Measurements from ENCODE around the gene MMP23B.

Gene MMP23B

DNA sequence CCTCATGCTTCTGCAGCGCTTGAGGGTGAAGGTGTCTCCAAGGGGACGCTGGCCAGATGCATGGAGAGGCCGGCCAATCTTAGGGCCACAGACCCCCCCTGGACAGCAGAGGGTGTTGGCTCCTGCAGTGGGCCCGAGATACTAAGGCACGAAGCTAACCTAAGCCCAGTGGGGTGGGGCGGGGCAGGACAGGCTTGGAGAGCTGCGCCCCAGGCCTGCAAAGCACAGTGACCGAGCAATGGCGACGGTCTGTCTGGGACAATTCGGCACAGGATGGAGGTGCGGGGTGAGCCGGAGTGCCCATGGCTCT lies 33.3 kb upstream of the MMP23B start:
- no peaks in the 10 kb centered on the region for H3K4me1 ChIP-seq (ENCODE audit: control insufficient read depth, low read depth, low read length)
- H3K27me3 ChIP-seq (ENCODE audit: control insufficient read depth, insufficient read depth, low read length): peaks cover 71% of the 10 kb centered on the region

DNA sequence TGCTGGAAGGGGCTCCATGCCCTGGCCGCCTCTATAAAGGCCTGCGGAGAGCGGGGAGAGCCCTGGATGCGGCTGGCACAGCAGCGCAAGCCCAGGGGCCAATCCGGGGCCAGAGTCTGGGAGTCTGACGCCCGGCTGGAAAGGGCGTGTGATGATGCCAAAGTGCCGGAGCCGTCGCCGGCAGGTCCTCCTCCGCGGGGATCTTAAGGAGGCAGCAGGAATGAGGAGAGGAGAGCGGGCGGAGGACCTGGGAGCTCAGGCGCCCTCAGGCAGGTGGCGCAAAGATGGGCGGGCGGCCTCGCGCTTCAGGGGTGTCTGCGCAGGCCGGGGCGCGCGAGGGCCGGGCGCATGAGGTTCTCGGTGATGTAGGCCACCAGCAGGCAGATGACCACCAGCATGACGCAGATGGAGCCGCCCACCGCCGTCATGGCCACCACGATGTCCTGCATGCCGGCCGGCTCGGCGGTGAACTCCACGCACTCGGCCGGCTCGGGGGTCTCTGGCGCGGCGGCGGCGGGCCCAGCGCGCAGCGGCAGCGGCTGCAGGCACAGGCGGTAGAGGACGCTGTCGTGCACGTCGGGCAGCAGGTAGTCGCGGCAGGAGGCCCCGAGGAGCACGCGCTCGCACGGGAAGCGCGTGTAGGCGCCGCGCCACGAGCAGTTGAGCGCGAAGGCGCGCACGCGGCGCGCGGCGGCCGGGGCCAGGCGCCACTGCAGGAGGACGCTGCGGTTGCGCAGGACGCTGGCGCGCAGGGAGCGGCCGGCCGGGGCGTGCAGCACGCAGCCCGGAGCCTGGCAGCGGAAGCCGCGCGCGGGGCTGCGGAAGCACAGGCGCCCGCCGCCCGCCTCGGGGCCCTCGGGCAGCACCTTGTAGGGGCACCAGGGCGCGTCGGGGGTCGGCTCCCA lies 32.7 kb upstream of the MMP23B start:
- Histone ChIP-seq H3K27me3 (ENCODE audit: control insufficient read depth, insufficient read depth, low read length) (peaks cover 71% of the 10 kb centered on the region), H3K36me3 (ENCODE audit: control insufficient read depth, low read depth, low read length) (no peaks in the 10 kb centered on the region), H3K9me3 (ENCODE audit: control insufficient read depth, low read depth, low read length) (no peaks in the 10 kb centered on the region), H3K4me3 (ENCODE audit: low read length) (peak overlapping the region; percentile 21), H3K4me1 (ENCODE audit: control insufficient read depth, low read depth, low read length) (no peaks in the 10 kb centered on the region), H3K27ac (ENCODE audit: low read length) (no peak overlapping the region), H3K9ac (ENCODE audit: low read length) (no peak overlapping the region)

More for the DNA sequence above, 33.3 kb upstream of the MMP23B start:
- Histone ChIP-seq H3K9me3 (ENCODE audit: control insufficient read depth, low read depth, low read length) (no peaks in the 10 kb centered on the region), H3K27ac (ENCODE audit: low read length) (no peak overlapping the region), H3K36me3 (ENCODE audit: control insufficient read depth, low read depth, low read length) (no peaks in the 10 kb centered on the region), H3K4me3 (ENCODE audit: low read length) (no peak overlapping the region), H3K9ac (ENCODE audit: low read length) (no peak overlapping the region)

DNA sequence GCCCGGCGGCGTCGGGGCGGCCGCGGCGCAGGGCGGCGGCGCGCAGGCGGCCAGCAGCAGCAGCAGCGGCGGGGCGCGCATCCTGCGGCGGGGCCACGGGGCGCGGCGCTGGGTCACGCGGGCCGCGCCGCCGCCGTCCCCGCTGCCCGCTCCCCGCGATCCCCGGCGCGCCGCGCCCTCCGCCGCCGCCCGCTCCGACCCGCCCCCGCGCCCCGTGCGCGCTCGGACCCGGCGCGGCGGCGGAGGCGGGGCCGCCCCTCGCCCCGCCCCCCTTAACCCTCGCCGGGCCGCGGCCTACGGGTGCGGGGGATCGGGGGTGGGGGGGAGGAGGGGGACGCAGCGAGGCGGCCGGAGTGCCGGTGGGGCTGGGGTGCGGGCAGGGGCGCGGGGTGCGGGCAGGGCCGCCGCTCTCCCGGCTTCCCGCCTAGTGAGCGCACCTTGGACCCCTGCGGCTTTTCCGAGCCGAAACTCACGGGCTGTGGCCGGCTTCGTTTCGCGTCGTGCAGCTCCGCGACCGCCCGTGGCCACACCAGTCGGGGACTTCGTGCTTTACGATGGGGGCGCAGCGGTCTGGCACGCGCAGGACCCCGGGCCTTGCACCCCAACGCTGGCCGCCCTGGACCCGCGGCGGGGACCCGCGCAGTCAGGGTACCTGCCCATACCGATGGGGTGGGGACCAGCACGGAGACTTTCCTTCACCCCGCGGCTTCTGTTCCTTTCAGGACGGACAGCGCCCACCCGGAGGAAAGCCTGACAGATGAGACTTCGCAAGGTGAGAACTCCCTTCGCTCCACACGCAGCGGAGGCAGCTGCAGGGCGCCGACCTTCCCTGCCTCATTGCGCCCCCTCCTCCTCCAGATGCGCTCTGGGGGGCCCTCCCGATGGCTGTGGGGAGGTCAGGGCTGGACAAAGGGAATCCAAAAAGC lies 31.8 kb upstream of the MMP23B start, which contains the start of gene FNDC10:
Gene FNDC10 (minus strand): TSS at position 201 of the 926 bp plus-strand sequence. CDS start 120 bp downstream, at position 81.
- no peaks in the 10 kb centered on the region for H3K36me3 ChIP-seq (ENCODE audit: control insufficient read depth, low read depth, low read length)
- H3K9ac ChIP-seq (ENCODE audit: low read length): no peak within 1 kb of the TSS
- H3K27me3 ChIP-seq (ENCODE audit: control insufficient read depth, insufficient read depth, low read length): peaks cover 71% of the 10 kb centered on the region
- no peak within 1 kb of the TSS for H3K27ac ChIP-seq (ENCODE audit: low read length)
- H3K9me3 ChIP-seq (ENCODE audit: control insufficient read depth, low read depth, low read length): no peaks in the 10 kb centered on the region
- H3K4me3 ChIP-seq (ENCODE audit: low read length): peak within 1 kb of the TSS; percentile 22
- no peaks in the 10 kb centered on the region for H3K4me1 ChIP-seq (ENCODE audit: control insufficient read depth, low read depth, low read length)

DNA sequence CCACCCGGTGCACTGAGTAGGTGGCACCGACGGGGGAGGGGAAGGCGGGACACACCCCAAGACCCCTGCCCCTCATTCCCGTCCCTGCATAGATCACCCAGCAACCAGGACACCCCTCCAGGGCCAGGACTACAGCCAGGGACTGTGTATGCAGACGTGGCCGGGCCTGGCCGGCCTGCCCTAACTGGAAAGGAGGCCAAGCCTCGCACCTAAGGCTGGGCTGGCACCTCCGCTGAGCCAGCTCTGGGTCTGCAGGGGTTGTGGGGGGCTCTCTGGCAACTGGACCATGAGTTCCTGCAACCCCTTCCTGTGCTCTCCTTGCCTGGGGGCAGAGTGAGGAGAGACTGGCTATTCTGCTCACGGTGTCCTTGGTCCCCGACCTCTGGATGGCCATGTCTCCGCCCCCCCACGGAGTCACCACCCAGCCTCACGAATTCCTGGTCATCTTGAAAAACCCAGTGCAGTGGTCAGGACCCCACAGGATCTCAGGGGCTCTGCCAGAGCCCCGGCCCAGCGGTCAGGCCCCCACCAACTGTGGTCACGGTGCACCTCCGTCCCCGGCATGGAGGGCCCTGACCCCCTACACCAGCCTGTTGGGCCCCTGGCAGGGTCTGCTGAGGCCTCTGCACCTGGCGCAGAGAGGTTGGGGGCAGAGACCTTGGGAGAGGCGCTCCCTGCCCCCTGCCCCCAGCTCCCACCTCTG lies 31.0 kb upstream of the MMP23B start:
- Histone ChIP-seq H3K27me3 (ENCODE audit: control insufficient read depth, insufficient read depth, low read length) (peaks cover 63% of the 10 kb centered on the region), H3K4me3 (ENCODE audit: low read length) (peak overlapping the region; percentile 22), H3K9me3 (ENCODE audit: control insufficient read depth, low read depth, low read length) (no peaks in the 10 kb centered on the region), H3K36me3 (ENCODE audit: control insufficient read depth, low read depth, low read length) (no peaks in the 10 kb centered on the region), H3K9ac (ENCODE audit: low read length) (no peak overlapping the region), H3K4me1 (ENCODE audit: control insufficient read depth, low read depth, low read length) (no peaks in the 10 kb centered on the region), H3K27ac (ENCODE audit: low read length) (no peak overlapping the region)

DNA sequence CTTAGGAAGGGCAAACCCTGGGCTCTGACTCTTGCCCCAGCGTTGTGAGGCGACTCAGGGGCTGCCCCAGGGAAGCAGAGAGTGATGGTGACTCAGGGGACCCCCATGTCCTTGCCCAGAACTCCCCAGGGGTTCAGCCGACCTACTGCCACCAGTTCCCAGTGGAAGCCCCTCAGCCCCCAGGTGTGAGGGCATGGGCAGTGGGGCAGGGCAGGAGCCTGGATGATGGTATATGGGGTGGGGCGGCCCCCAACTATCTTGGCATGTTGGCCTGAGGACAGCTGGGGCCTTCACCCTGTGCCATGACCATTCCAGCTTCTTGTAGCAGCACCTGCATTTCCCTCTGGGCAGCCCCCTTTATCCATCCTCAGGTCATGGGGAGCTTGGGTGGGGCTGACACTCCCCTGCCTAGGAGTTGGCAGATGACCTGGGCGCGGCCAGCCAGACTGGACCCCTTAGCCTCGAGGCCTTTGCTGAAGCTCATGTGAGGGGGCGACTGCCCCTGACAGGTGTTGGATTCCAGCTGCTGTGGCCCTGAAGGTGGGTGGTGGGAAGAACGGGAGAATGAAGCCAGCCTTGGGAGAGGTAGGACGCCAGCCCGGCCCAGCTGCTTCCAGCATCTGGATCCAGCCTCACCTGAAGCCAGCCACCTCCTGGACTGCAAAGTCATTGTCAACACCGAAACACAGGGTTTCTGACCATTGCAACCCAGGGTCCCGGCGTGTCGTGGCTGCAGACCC lies 30.2 kb upstream of the MMP23B start:
- H3K4me3 ChIP-seq (ENCODE audit: low read length): no peak overlapping the region
- H3K9me3 ChIP-seq (ENCODE audit: control insufficient read depth, low read depth, low read length): no peaks in the 10 kb centered on the region
- H3K27me3 ChIP-seq (ENCODE audit: control insufficient read depth, insufficient read depth, low read length): peaks cover 56% of the 10 kb centered on the region
- no peak overlapping the region for H3K27ac ChIP-seq (ENCODE audit: low read length)
- H3K4me1 ChIP-seq (ENCODE audit: control insufficient read depth, low read depth, low read length): no peaks in the 10 kb centered on the region
- no peak overlapping the region for H3K9ac ChIP-seq (ENCODE audit: low read length)
- H3K36me3 ChIP-seq (ENCODE audit: control insufficient read depth, low read depth, low read length): no peaks in the 10 kb centered on the region

DNA sequence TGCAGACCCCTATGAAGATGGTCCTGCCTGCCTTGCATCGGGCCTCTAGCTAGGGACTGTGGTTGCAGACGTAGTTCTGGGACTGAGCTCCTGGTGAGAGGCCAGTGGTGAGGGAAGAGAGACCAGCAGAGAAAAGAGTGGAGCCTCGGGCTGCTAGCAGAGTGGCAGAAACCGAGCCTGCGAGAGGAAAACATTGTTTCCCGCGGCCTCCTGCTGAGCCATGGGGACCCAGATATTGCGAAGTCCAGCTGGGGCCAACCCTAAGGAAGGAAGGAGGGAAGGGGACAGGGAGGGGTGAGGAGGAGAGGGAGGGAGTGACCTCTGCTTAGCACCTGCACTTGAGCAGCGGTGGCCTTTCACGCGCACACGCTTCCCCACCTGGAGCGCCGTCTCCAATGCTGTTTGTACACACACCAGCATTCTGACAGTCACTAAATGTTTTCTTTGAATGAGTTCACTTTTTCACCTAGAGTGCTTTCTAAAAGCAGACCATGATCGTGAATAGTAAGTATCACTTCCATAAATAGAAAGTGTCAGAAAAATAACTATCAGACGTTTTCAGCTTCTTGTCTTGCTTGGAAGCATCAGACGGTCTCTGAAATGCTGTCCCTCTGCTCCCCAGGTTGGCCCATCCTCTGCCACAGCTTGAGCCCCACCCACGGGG lies 29.5 kb upstream of the MMP23B start:
- no peak overlapping the region for H3K9ac ChIP-seq (ENCODE audit: low read length)

DNA sequence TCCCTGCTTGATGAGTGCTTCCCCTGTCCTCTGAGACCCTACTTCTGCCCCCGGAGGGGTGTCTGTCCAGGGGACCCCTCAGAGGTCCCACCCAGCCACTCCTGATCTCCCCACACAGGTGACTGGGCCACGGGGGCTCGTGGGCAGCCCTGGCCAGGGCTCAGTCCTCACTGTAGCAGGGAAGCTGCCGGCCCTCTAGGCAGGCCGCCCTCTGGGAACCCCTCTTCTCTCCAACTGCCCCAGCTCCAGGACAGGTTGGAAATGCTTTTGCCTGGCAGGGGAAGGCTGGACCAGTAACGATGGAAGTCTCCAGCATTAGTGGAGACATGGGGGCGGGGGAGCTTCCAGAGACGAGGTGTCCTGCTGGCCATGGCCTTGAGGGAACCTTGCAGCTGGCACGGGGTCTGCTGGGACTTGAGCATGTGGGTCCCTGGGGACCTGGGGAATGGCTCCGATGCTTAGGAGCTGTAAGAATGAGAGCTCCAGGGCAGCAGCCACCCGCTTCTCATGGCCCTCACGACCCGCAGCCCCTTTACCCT lies 28.9 kb upstream of the MMP23B start:
- Histone ChIP-seq H3K36me3 (ENCODE audit: control insufficient read depth, low read depth, low read length) (no peaks in the 10 kb centered on the region), H3K9ac (ENCODE audit: low read length) (no peak overlapping the region), H3K4me3 (ENCODE audit: low read length) (no peak overlapping the region), H3K4me1 (ENCODE audit: control insufficient read depth, low read depth, low read length) (no peaks in the 10 kb centered on the region), H3K9me3 (ENCODE audit: control insufficient read depth, low read depth, low read length) (no peaks in the 10 kb centered on the region), H3K27me3 (ENCODE audit: control insufficient read depth, insufficient read depth, low read length) (peaks cover 50% of the 10 kb centered on the region), H3K27ac (ENCODE audit: low read length) (no peak overlapping the region)

More for the DNA sequence above, 29.5 kb upstream of the MMP23B start:
- H3K36me3 ChIP-seq (ENCODE audit: control insufficient read depth, low read depth, low read length): no peaks in the 10 kb centered on the region
- no peaks in the 10 kb centered on the region for H3K4me1 ChIP-seq (ENCODE audit: control insufficient read depth, low read depth, low read length)
- H3K27ac ChIP-seq (ENCODE audit: low read length): no peak overlapping the region
- peaks cover 56% of the 10 kb centered on the region for H3K27me3 ChIP-seq (ENCODE audit: control insufficient read depth, insufficient read depth, low read length)
- no peak overlapping the region for H3K4me3 ChIP-seq (ENCODE audit: low read length)
- no peaks in the 10 kb centered on the region for H3K9me3 ChIP-seq (ENCODE audit: control insufficient read depth, low read depth, low read length)

DNA sequence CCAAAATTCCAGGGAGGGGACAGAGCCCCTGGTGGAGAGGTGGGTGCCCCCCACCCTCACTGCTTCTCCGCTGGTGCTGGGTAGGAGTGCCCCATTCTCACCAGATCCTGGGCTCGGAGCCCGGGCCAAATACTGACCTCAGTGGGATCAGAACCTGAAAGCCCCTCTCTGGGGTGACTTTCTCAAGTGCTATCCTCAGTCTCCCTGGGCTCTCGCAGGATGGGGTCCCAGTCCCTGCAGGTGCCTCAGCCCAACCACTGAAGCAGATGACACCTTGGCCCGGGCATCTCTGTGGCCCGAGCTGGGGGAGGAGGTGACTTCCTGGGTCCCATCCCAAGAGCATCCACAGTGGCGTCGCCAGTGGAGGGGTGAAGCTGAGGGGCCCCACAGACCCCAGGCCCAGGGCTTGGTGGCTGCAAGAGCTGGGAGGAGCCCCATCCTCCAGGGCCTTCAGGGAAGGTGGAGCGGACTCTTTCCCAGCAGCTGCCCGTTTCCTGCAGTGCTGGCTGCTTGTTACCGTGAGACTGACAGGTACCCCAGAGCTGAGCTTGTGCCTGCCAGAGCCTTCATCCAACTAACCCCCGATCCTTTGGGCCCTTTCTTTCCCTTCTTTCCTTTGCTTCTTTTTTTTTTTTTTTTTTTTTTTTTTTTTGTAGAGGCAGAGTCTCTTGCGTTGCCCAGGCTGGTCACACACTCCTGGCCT lies 28.2 kb upstream of the MMP23B start:
- H3K27me3 ChIP-seq (ENCODE audit: control insufficient read depth, insufficient read depth, low read length): peaks cover 42% of the 10 kb centered on the region
- H3K9me3 ChIP-seq (ENCODE audit: control insufficient read depth, low read depth, low read length): no peaks in the 10 kb centered on the region
- no peaks in the 10 kb centered on the region for H3K4me1 ChIP-seq (ENCODE audit: control insufficient read depth, low read depth, low read length)
- H3K36me3 ChIP-seq (ENCODE audit: control insufficient read depth, low read depth, low read length): no peaks in the 10 kb centered on the region
- H3K9ac ChIP-seq (ENCODE audit: low read length): no peak overlapping the region
- no peak overlapping the region for H3K27ac ChIP-seq (ENCODE audit: low read length)
- H3K4me3 ChIP-seq (ENCODE audit: low read length): no peak overlapping the region

DNA sequence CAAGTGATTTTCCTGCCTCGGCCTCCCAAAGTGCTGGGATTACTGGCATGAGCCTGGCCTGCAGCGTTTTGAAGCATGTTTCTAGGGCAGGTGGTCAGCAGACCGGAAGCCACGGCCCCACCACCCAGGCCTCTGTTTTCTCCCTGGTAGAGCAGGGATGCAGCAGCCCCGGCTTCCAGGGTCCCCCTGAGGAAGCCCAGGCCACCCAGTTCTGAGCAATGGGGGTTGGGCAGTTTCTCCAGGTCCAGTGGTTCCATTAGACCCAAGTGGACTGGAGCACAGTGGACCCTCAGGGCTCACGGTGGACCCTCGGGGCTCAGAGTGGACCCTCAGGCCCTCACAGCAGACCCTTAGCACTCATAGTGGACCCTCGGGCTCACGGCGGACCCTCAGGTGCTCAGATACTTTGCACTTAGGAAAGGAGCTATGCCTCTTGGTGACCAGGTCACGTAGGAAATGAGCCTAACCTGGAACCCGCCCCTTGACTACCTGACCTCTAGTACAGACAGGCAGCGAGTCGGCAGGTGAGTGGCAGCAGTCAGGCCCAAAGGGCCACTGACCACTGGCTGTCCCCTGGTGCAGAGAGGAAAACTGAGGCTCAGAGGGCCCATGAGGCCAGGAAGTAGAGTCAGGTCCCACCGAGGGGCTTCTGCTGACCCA lies 27.5 kb upstream of the MMP23B start:
- Histone ChIP-seq H3K27ac (ENCODE audit: low read length) (no peak overlapping the region), H3K4me3 (ENCODE audit: low read length) (no peak overlapping the region)

More for the DNA sequence above, 27.5 kb upstream of the MMP23B start:
- Histone ChIP-seq H3K4me1 (ENCODE audit: control insufficient read depth, low read depth, low read length) (no peaks in the 10 kb centered on the region), H3K27me3 (ENCODE audit: control insufficient read depth, insufficient read depth, low read length) (peaks cover 35% of the 10 kb centered on the region), H3K9ac (ENCODE audit: low read length) (no peak overlapping the region), H3K9me3 (ENCODE audit: control insufficient read depth, low read depth, low read length) (no peaks in the 10 kb centered on the region), H3K36me3 (ENCODE audit: control insufficient read depth, low read depth, low read length) (no peaks in the 10 kb centered on the region)

All from iPS-18a (cell line).